ENCODE measurements around the gene PRR29.

- TF ChIP-seq CTCF (IDR thresholded peaks at IDR 0.05) (no peak), POLR2A (IDR thresholded peaks at IDR 0.05) (no peak)
Measured at GRCh38 chr17:63989622-63990345, 8.4 kb upstream of the PRR29 start.
